HG03108 (cell line): ENCODE results near the gene RCOR1.
A peak's percentile ranks its signal among the peaks of the same experiment; 100 is the strongest.

Experiments used
- ATAC-seq: cut with Tn5 transposase; IDR thresholded peaks from one replicate; pipeline ENCODE4 v1.9.1; 2021; ENCODE audit warnings: moderate library complexity; ENCODE audit not compliant: unreplicated experiment

Gene RCOR1

DNA sequence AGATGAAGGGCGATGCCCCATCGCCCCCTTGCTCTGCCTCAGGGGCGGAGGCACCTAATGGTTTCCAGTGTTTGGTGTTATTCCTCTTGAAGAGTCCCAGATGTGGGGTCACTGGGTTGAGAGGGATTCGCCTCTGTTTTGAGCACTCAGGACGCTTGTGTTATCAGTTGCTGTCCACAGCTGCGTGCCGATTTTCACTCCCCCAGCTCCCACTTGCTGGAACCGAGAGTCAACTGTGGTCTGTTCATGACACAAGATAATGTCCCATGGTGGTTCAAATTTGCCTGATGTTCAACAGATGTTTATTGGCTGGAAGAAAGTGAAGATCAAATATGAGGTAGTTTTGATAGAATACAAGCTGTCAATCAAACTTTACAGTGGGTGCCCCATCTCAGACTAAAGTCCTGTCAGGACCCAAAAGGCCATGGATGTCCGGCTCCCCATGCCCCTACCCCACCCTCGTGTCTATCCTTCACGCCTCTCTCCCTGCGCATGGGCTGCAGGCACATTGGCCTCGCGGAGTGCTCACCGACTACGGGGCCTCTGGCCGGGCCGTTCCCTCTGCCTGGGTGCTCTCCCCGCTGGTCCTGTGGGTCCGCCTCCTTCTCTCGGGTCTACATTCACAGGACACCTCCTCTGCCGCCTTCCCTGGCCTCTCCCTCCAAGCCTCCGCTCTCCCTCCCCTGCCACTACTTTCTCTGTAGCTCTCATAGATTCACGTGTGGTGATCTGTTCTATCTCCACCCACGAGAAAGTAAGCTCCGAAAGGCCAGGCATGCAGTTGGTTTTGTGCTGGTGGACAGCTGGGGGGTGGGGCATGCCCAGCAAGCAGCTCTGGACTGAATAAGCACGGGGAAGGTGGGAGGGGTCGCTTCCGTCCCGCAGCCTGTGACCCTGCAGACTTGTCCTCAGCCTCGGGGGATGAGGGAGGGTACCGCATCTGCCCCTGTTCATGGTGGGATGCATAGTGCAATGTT, 178.0 kb downstream of the RCOR1 start:
- no peak for ATAC-seq

DNA sequence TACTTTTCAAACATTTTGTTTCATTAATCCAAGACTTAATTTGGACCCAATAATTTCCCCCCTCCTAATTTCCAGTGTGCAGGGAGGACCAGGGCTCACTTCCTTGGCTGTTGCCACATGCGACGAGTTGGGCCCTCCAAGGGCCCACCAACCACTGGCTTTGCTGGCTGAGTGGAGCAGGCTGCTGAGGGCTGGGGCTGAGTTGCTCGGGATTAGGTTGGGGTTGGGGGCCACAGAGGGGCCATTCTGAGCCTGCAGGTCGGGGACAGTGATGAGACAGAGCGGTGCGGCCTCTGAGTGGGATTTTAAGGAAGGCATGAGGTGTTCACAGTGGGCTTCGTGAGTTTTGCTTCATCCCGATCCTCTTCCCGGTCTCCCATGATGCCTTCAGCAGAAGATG, 178.7 kb downstream of the RCOR1 start:
- no peak for ATAC-seq

DNA sequence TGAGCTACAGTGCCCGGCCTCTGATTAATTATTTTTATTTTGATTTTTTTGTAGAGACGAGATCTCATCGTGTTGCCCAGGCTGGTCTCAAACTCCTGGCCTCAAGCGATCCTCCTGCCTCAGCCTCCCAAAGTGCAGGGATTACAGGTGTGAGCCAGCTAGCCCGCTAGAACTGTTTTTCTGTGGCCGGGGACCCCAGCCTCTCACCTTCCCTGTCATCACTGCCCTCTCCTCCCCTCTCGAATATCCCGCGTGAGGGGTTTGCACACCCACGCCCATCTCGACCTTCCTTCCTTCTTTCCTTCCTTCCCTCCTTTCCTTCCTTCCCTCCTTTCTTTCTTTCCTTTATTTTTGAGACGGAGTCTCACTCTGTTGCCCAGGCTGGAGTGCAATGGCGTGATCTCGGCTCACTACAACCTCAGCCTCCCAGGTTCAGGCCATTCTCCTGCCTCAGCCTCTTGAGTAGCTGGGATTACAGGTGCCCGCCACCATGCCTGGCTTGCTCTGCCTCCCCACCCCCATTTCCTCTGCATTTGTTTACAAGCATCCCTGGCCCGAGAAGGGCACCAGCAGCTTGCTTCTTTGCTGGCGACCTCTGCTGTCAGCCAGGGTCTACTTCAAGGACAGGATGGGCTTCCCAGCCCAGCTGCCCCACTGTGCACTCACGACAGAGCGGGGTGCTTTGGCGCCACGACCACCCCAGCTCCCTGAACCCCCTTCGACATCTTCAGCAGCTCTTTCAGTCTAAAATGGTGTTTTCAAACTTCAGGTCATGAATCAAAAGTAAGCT, 180.5 kb downstream of the RCOR1 start:
- ATAC-seq, result no peak

GRCh38 chr14:102774391-102775153, 182.1 kb downstream of the RCOR1 start:
- ATAC-seq, result peak; percentile 31

DNA sequence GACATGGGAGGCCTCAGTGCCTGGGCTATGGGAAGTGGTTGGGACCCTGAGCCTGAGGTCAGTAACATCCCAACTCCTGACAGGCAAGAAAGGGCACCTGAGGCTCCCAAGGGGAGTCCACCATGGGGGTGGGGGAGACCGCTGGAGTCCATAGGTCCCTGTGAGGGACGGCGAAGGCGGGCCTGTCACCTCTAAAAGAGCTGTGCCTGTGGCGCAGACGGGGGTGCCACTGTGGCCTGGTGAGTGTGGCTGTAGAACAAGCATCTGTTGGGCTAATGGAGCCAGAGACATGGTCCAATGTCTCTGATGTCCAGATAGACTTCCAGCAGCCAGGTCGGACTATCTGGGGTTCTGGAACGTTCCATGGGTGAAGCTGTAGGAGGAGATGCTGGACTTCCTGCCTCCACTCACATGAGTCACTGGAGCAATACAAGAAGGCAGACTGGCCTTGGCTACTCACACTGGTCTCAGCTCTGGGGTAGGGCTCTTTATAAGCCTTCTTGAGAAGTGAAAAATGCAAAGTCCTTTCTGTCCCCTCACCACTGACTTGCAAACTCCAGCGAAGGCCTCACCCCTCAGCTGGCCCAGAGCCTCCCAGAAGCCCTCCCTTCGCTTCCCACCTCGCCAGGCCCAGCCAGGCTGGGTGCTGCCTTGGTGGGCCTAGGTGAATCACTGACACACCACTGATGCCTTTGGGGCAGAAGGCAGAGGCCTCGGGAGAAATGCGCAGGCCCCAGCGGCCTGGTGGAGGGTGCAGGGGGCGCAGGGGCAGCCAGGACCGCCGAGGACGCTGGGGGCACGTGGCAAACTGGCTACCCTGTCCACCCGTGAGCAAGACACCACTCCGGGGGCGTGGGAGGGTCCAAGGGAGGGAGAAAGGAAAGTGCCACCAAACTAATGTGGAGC, 183.7 kb downstream of the RCOR1 start:
- no peak for ATAC-seq

- ATAC-seq, result peak; percentile 40
Measured at GRCh38 chr14:102776761-102777710, 184.6 kb downstream of the RCOR1 start, which contains the start of gene TRAF3. Gene TRAF3 (plus strand): TSS chr14:102777449. CDS start chr14:102870202, 92,753 bp downstream.

DNA sequence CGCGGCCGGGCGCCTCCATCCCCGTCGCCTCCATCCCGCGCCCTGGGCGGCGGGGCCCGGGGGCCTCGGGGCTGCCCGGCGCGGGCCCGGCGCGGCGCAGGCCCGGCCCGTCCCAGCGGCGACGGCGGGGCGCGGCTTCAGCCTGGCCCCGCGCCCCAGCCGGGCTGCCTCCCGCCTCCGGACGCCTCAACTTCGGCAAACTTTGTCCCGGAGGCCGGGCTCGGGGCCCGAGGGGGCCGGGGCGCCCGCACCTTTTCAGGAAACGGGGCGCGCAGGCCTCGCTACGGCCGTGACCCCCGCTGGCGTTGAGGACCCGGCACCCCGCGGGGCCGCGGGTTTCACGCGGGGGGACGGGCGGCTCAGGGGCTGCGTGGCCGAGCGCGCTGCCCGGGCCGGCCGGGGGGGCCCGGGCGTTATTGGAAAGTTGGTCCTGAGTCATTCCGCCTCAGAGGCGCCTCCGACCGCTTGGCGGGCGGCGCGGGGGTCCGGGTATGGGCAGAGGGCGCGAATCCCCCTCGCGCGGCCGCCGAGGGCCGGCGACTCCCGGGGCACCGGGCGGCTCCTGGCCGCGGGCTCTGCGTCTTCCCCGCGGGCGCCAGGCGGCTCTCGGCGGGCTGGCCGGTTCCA, 185.4 kb downstream of the RCOR1 start:
- ATAC-seq, result no peak

GRCh38 chr14:102778338-102779083, 186.1 kb downstream of the RCOR1 start:
- no peak for ATAC-seq

GRCh38 chr14:102779084-102779462, 186.6 kb downstream of the RCOR1 start:
- ATAC-seq, result no peak

- no peak for ATAC-seq
Measured at GRCh38 chr14:102779574-102780315, 187.3 kb downstream of the RCOR1 start.
